GM12801 (cell line): Measurements from ENCODE around the gene ACVRL1.

ENCODE experiments used
- TF ChIP-seq, protein P1 (sequence below): IDR thresholded peaks from one replicate; pipeline ENCODE4 v1.5.1; 2011; ENCODE audit warnings: control low read depth; ENCODE audit not compliant: insufficient read length; ENCODE audit errors: extremely low read depth

ACVRL1 gene

DNA sequence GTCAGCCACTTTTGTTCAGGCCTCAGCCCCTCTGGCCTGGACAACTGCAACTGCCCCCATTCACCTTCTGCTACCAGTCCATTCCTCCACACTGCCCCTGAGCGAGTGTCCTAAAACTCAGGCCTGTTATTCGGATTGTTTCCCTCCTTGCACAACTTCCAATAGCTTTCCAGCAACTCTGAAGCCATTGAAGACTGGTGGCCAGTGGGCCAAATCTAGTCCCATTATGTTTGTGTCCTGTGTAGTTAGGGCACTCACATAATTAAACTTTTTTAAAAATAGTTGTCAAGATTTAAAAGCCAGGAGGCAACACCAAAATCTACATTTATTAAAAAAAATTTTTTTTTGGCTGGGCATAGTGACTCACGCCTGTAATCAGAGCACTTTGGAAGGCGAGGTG, 41.0 kb upstream of the ACVRL1 start:
- TF ChIP-seq, protein P1, sequence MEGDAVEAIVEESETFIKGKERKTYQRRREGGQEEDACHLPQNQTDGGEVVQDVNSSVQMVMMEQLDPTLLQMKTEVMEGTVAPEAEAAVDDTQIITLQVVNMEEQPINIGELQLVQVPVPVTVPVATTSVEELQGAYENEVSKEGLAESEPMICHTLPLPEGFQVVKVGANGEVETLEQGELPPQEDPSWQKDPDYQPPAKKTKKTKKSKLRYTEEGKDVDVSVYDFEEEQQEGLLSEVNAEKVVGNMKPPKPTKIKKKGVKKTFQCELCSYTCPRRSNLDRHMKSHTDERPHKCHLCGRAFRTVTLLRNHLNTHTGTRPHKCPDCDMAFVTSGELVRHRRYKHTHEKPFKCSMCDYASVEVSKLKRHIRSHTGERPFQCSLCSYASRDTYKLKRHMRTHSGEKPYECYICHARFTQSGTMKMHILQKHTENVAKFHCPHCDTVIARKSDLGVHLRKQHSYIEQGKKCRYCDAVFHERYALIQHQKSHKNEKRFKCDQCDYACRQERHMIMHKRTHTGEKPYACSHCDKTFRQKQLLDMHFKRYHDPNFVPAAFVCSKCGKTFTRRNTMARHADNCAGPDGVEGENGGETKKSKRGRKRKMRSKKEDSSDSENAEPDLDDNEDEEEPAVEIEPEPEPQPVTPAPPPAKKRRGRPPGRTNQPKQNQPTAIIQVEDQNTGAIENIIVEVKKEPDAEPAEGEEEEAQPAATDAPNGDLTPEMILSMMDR = no peak

GRCh38 chr12:51866762-51867161, 40.5 kb upstream of the ACVRL1 start:
- TF ChIP-seq, protein P1 = no peak

DNA sequence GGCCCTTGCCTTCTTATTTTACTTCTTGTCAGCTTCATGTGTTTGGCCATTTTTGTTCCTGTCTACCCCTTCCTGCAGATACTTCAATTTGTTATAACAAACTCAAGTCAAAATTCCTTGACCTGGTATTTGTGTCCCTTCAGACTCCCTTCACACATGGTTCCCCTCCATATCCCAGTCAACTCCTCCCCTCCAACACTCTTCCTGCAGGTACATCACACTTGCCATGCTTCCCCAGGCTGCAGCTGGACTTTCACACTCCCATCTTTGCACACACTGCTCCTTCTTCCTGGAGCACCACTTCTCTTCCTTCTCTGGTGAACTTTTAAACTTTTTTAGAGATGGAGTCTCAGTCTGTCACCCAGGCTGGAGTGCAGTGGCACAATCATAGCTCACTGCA, 39.9 kb upstream of the ACVRL1 start:
- TF ChIP-seq, protein P1 = no peak

DNA sequence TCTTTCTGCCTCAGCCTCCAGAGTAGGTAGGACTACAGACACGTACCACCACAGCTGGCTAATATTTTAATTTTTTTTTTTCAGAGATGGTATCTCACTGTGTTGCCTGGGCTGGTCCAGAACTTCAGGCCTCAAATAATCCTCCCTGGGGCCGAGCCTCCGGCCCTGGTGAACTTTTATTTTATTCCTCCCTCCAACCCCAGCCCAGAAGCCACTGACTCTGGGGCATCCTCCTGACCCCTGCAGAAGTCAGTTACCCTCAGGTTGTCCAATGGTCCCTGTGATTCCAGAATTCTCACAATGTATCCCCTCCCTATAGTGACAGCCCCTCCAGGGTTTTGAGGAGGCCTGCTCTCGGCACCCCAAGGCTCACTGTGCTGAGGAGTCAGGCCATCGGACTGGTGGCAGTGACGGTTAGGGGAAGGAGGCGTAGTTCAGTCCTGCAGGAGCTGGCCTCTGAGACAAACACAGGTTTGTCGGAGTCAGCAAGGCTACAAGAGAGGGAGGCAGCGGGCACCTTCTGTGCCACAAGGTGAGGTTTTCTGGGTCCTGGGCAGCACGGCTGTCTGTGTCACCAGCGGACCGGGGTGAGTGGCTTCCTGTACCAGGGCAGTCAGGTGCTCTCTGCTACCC, 39.4 kb upstream of the ACVRL1 start:
- TF ChIP-seq, protein P1 = no peak

- TF ChIP-seq, protein P1 = no peak
These were observed 38.3 kb upstream of the ACVRL1 start for GRCh38 chr12:51868821-51869495.

GRCh38 chr12:51869496-51869865, 37.8 kb upstream of the ACVRL1 start:
- TF ChIP-seq, protein P1 = no peak

DNA sequence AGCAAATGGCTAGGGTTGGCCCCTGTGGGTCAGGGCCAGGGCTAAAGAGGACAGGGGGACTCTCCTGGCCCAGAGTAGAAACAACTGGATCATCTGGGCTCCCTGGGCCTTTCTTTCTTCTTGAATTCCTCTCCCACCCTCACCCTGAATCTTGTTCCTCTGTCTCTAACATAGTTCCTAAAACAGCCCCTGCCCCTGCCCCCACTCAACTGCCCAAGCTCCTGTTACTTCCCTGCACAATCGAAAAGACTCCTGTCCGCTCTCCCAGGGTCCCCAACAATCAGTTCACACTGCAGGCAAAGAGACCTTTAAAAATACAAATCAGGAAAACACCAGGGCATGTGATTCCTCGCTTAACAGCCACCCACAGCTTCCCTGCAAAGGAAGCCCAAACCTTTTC, 37.4 kb upstream of the ACVRL1 start:
- TF ChIP-seq, protein P1 = no peak
